ENCODE measurements around the gene PHACTR4. TPM values are rescaled to one million over a fixed set of nuclear protein-coding genes. Genes with fewer than 3 reads are reported as not detected.
A peak's percentile ranks its signal among the peaks of the same experiment; 100 is the strongest.

The PHACTR4 gene
- total RNA-seq, 1 donor from 2014 or later = 67.5 TPM

- peak overlapping the region; percentile 43 for H3K27ac Mint-ChIP-seq
- no peak overlapping the region for H3K4me3 Mint-ChIP-seq
Observed at GRCh38 chr1:28394136-28394535, 24.6 kb downstream of the PHACTR4 start.

GRCh38 chr1:28395181-28395580 is 25.6 kb downstream of the PHACTR4 start:
- no peak overlapping the region for H3K27ac Mint-ChIP-seq
- H3K36me3 Mint-ChIP-seq = peaks cover 6% of the 10 kb centered on the region
- H3K4me3 Mint-ChIP-seq = no peak overlapping the region
- no peak for TF ChIP-seq CTCF (IDR thresholded peaks at IDR 0.05; ENCODE audit: unreplicated experiment)
- peaks cover 15% of the 10 kb centered on the region for H3K4me1 Mint-ChIP-seq
- no peaks in the 10 kb centered on the region for H3K9me3 Mint-ChIP-seq
- H3K27me3 Mint-ChIP-seq (ENCODE audit: low read depth) = no peaks in the 10 kb centered on the region
- DNase-seq (ENCODE audit: low spot score in 2 of 2, unreplicated experiment in 2 of 2) = no peak

More at GRCh38 chr1:28394136-28394535, 24.6 kb downstream of the PHACTR4 start:
- Mint-ChIP-seq H3K36me3 (peaks cover 7% of the 10 kb centered on the region), H3K27me3 (ENCODE audit: low read depth) (no peaks in the 10 kb centered on the region), H3K4me1 (peaks cover 7% of the 10 kb centered on the region), H3K9me3 (peaks cover under 1% of the 10 kb centered on the region)
- TF ChIP-seq CTCF (IDR thresholded peaks at IDR 0.05; ENCODE audit: unreplicated experiment) = no peak
- no peak for DNase-seq (ENCODE audit: low spot score in 2 of 2, unreplicated experiment in 2 of 2)

GRCh38 chr1:28401760-28402159 is 32.2 kb downstream of the PHACTR4 start:
- H3K4me1 Mint-ChIP-seq = peaks cover 31% of the 10 kb centered on the region
- TF ChIP-seq CTCF (IDR thresholded peaks at IDR 0.05; ENCODE audit: unreplicated experiment) = no peak
- no peaks in the 10 kb centered on the region for H3K27me3 Mint-ChIP-seq (ENCODE audit: low read depth)
- no peak overlapping the region for H3K4me3 Mint-ChIP-seq
- H3K9me3 Mint-ChIP-seq = no peaks in the 10 kb centered on the region
- peaks cover 6% of the 10 kb centered on the region for H3K36me3 Mint-ChIP-seq
- no peak for DNase-seq (ENCODE audit: low spot score in 2 of 2, unreplicated experiment in 2 of 2)
- peak overlapping the region; percentile 92 for H3K27ac Mint-ChIP-seq

- no peak overlapping the region for H3K27ac Mint-ChIP-seq
- no peaks in the 10 kb centered on the region for H3K27me3 Mint-ChIP-seq (ENCODE audit: low read depth)
- H3K4me1 Mint-ChIP-seq = peaks cover 18% of the 10 kb centered on the region
- H3K36me3 Mint-ChIP-seq = no peaks in the 10 kb centered on the region
- no peaks in the 10 kb centered on the region for H3K9me3 Mint-ChIP-seq
- DNase-seq (ENCODE audit: low spot score in 2 of 2, unreplicated experiment in 2 of 2) = no peak
- H3K4me3 Mint-ChIP-seq = no peak overlapping the region
- TF ChIP-seq CTCF (IDR thresholded peaks at IDR 0.05; ENCODE audit: unreplicated experiment) = no peak
Observed at GRCh38 chr1:28409090-28409489, 39.5 kb downstream of the PHACTR4 start.

GRCh38 chr1:28411656-28412055 is 42.1 kb downstream of the PHACTR4 start:
- no peak for TF ChIP-seq CTCF (IDR thresholded peaks at IDR 0.05; ENCODE audit: unreplicated experiment)
- peaks cover 27% of the 10 kb centered on the region for H3K4me1 Mint-ChIP-seq

GRCh38 chr1:28412731-28413130 is 43.2 kb downstream of the PHACTR4 start:
- Mint-ChIP-seq H3K4me3 (no peak overlapping the region), H3K9me3 (no peaks in the 10 kb centered on the region), H3K27ac (no peak overlapping the region), H3K36me3 (no peaks in the 10 kb centered on the region), H3K27me3 (ENCODE audit: low read depth) (no peaks in the 10 kb centered on the region), H3K4me1 (peaks cover 34% of the 10 kb centered on the region)
- TF ChIP-seq CTCF (IDR thresholded peaks at IDR 0.05; ENCODE audit: unreplicated experiment) = no peak
- no peak for DNase-seq (ENCODE audit: low spot score in 2 of 2, unreplicated experiment in 2 of 2)

More at GRCh38 chr1:28411656-28412055, 42.1 kb downstream of the PHACTR4 start:
- Mint-ChIP-seq H3K36me3 (no peaks in the 10 kb centered on the region), H3K27ac (no peak overlapping the region), H3K9me3 (no peaks in the 10 kb centered on the region), H3K4me3 (no peak overlapping the region), H3K27me3 (ENCODE audit: low read depth) (no peaks in the 10 kb centered on the region)
- DNase-seq (ENCODE audit: low spot score in 2 of 2, unreplicated experiment in 2 of 2) = no peak
